Left cardiac atrium (tissue), 4 donors: ENCODE results near the gene ARL9. TPM values are rescaled to one million over a fixed set of nuclear protein-coding genes. Genes with fewer than 3 reads are reported as not detected.
"Not testable (repeated sequence)": the region's sequence is repeated elsewhere in the genome, so short reads cannot be mapped to it uniquely, and the experiment has no call there.

ENCODE experiments used
- ATAC-seq, 2 donors: fragments of 200-7000 bp; cut with Tn5 transposase; one replicate each; pipeline ENCODE4 v1.9.1; 2020; ENCODE audit warnings: mild to moderate bottlenecking in 2 of 2, moderate library complexity in 2 of 2
- DNase-seq: peaks from one replicate; pipeline ENCODE4 v3.0.0-alpha.2; 2020
- intact Hi-C, 2 donors: fragments of 100-400 bp; cut with DNase I; formaldehyde crosslinking; loops; one replicate each; pipeline versions ENCODE4 v1.14.1 to v1.15.1; 2022 to 2023
- long read RNA-seq: library from polyadenylated mRNA; unstranded; transcript quantifications from one replicate; pipeline ENCODE4 v2.0.0, GENCODE V29; 2021
- total RNA-seq, 2 donors: library from RNA; stranded (reverse); fragmentation: NEBNext Ultra II Directional; extraction: Animal tissue kit (Norgen Biotek cat#: 25700); gene quantifications; one replicate each; pipeline ENCODE4 v1.2.1, GENCODE V29; 2021
- donor health status: DM: no; HTN: yes; CAD: no.
- donor health status: DM: no; HTN: yes; CAD: no; lungs with severe emphysema.
- donor health status: DM: yes; HTN: yes; CAD: no.
- donor health status: Dilated cardiomyopathy.

Gene ARL9
- not detected for total RNA-seq
- long read RNA-seq, result 0 reads

DNA sequence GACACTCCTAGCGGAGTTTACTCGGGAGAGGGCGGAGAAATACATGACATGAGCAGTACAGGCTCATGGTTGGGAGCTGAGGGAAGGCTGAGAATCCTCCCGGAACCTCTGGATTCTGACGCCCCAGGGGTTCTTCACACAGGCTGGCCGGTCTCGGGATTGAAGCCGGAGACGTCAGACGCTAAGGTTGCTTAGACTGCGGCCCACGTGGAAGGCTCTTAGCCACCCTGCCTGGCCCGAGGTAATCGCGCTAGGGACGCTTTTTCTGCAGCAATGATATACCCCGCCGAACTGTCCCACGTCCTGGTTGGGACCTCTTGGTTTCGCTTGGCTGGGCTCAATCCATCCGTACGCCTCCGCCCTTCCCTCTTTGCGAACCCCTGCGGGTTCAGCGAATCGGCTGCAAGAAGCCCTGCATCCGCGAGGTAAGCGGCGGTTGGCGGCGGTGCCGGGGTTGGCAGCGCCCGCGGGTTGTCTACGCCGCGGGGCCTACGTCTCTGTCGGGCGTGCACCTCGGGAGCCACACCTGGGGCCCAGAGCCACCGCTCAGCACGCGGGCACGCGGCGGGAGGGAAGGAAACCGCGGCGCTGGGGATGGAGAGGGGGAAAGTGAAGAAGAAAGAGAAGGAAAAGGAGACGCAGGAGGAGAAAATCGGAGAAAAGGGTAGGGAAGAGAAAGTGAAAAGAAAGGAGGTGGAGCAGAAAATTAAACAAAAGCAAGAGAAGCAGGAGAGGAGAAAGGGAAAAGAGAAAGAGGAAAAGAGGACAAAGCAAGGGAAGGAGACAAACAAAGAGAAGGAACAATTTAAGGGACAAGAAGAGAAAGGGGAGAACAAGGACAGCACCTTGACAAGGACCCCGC is at the start of gene ARL9:
Gene ARL9 (plus strand): TSS at position 523 of the 862 bp plus-strand sequence. CDS start 72 bp downstream, at position 595.
- ATAC-seq (peak; percentile 78 to 90), DNase-seq (peak; percentile 50)
- intact Hi-C loops, result no loop called here

GRCh38 chr4:56460085-56460484 is 45.5 kb upstream of the ARL9 start:
- intact Hi-C loops, result no loop called here
- ATAC-seq (no peak), DNase-seq (no peak)

DNA sequence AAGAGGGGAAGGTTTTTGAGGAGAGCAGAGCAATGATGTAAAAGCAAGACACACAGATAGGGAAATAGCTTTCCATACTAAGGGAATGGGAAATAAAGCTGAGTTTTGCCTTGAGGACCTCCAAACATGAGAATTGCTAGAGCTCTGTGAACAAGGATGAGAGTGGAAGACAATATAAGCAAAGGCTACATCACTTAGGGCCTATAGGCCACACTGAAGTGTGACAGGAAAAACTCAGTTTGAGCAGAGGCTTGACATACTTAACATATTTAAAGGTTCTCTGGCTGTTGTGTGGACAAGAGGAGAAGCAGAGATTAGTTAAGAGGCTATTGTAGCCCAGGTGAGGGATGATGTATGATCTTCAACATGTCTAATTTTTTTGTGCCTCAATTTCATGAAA is 43.4 kb upstream of the ARL9 start:
- ATAC-seq (no peak), DNase-seq (no peak)
- intact Hi-C loops, result no loop called here

DNA sequence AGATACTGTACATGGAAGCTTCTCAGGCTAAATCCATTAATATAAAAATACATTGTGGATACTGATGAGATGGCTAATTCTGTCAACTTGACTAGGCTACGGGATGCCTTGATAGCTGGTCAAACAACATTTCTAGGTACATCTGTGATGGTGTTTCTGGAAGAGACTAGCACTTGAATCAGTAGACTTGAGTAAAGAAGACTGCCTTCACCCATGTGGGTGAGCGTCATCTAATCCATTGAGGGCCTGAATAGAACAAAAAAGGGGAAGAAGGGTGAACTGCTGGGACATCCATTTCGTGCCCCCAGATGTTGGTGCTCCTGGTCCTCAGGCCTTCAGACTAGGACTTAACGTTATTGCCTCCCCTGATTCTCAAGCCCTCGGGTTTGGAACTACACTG is 41.9 kb upstream of the ARL9 start:
- intact Hi-C loops, result no loop called here
- DNase-seq (no peak), ATAC-seq (no peak)

DNA sequence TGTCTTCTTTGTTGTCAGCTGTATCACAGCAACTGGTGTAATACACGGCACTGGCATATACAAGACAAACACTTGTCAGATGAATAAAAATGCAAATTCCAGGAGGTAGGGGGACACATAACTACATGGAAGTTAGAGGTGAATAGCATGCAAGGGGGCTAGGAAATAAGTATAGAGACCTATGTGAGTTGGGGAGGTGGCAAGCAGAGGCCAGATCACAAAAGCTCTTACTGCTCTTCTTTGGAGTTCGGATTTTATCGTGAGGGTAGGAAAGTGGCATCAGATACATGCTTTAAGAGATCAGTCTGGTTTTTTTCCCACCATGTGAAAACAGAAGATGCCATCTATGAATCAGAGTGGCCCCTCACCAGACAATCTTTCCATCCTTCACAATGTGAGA is 41.0 kb upstream of the ARL9 start:
- no peak for ATAC-seq
- DNase-seq, result no peak
- intact Hi-C loops, result no loop called here

GRCh38 chr4:56465599-56466295 is 39.8 kb upstream of the ARL9 start:
- ATAC-seq, result no peak
- intact Hi-C loops, result no loop called here
- no peak for DNase-seq

- DNase-seq, intact Hi-C loops: not testable (repeated sequence)
- ATAC-seq, result peak in 1 of 2 donors; percentile 71
Observed at GRCh38 chr4:56466296-56466761, 39.3 kb upstream of the ARL9 start.

GRCh38 chr4:56466910-56467283 is 38.7 kb upstream of the ARL9 start:
- DNase-seq, result no peak
- intact Hi-C loops, result no loop called here
- no peak for ATAC-seq

DNA sequence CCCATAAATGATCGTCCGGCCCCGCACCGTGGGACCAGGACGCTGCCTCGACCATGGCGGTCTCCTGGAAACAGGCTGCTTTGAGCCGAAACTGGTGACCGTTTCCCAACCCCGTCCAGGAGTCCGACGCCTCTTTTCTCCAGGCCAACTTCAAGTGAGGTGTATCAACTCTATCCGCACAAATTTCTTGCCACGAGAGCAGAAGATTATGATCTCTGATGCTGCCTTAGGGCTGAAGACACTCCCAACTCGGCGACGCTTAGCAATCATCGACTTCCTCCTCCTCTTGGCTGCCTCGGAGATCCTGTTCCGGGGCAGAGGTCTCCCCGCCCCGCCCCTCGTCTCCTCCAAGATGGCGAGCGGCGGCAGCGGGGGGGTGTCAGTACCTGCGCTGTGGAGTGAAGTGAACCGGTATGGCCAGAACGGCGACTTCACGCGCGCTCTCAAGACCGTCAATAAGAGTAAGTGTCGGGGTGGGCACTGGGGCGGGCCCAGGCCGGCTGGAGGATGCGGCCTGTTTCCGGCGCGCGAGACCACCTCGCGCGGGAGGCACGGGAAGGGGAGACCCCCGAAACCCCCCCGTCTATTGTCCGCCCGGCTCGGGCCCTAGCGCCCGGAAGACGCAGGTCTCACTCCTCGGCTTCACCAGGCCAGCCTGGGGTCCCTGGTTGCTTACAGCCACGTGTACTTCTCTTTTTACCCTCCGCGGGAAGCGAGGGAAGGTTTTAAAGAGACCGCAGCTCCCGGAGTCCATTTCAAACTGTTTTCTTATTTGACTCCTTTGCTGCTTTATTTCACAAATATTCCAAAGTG is 38.1 kb upstream of the ARL9 start, which contains the start of gene SRP72:
Gene SRP72 (plus strand): TSS at position 334 of the 813 bp plus-strand sequence. CDS start 19 bp downstream, at position 353.
- ATAC-seq, result peak; percentile 99
- DNase-seq, result peak; percentile 92
- intact Hi-C loops, result no loop called here

DNA sequence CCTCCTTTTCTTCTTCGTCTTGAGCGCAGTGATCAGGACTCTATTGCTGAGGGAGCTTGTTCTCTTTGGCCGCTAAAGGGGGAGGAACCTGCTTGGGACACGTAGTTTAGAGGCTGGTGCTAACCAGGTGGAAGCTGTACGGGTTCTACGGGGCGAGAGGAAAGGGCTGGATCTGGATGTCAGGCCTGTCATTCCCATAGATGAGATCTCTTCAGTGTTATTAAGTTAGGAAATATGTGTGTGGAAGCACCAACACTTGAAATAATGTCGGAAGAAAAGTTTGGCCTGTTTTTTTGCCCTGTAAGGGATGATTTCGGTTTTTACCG is 37.5 kb upstream of the ARL9 start:
- ATAC-seq (peak; percentile 58 to 74), DNase-seq (no peak)
- intact Hi-C loops, result no loop called here

DNA sequence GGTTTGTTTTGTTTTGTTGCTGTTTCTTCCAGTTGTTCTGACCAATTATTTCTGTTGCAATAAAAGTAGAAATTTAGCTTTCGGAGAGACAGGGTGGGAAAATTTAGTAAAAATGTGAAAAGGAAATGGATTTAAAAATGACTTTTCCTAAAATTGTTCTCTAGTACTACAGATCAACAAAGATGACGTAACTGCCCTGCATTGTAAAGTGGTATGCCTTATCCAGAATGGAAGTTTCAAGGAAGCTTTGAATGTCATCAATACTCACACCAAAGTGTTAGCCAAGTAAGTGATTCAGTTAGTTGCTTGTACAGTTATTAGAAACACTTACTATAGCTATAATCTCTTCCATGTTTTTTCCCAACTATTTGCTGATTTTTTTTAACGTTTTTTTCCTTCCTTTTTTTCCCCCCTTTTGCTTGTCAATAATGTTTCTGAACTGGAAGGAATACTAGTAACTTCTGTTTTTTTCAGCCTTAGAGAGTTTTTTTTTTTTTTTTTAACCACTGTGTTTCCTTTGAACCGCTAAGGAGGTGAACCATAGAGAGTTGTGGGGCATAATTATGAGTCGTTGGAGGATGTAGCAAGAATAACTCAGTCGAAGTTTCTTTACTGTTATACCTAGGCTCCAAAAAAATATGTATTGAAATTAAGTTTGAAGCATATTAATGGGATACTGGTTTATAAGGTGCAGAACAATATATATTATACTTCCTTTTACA is 35.9 kb upstream of the ARL9 start:
- no peak for DNase-seq
- intact Hi-C loops, result no loop called here
- no peak for ATAC-seq

DNA sequence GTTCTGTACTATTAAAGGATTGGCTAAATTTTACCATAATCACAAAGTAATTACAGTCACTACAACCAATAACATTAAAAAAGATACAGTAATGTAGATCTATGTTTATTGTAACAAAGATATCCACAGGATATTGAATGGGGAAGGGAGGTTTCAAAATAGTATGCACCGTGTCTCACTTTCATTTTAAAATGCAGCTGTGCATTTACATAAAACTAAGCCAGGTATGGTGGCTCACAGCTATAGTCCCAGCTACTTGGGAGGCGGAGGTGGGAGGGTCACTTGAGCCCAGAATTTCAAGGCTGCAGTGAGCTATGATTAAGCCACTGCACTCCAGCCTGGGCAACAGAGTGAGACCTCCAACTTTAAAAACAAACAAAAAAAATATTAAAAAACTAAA is 29.7 kb upstream of the ARL9 start:
- ATAC-seq (no peak), DNase-seq (no peak)
- intact Hi-C loops, result no loop called here

- intact Hi-C loops, result no loop called here
- no peak for DNase-seq
- no peak for ATAC-seq
Observed at GRCh38 chr4:56477192-56477702, 28.3 kb upstream of the ARL9 start.

DNA sequence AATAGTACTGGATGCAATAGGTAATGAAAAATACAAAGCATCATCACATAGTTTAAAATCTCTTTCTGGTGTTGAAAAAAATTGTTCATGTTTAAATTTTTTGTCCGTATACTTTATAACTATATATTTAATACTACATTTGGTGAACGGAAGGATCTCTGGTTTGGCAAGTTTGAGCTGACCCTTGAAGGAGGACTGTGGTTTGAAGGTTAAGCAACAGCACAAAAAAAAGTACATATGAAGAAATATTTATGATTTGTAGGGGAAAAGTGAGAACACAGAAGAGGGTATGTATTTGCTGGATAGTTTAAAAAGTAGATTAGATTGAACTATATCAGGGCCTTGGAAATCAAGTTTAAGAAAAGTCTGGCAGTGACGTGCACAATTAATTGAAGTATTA is 24.9 kb upstream of the ARL9 start:
- ATAC-seq, result no peak
- intact Hi-C loops, result no loop called here
- no peak for DNase-seq

DNA sequence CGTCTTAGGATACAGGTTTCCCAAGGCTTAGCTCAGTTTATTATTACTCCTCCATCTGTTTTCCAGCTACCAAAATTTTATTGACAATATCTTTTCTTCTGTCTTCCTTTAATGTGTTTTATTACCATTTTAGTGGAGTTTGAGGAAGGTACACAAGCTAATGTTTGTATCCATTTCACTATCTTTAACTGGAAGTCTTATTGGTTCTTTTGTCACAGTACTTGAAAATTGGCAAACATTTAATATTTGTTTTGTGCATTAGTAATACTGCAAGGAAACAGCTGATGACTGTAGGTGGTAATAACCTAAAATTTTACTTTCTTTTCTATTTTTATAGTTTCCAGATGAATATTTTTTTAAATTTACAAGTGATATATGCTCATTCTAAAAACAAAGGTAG is 9.3 kb upstream of the ARL9 start:
- ATAC-seq (no peak), DNase-seq (no peak)
- intact Hi-C loops, result no loop called here

- intact Hi-C loops, result no loop called here
- no peak for ATAC-seq
- no peak for DNase-seq
Observed at GRCh38 chr4:56511098-56511497, 5.5 kb downstream of the ARL9 start.

- DNase-seq (no peak), ATAC-seq (peak in 1 of 2 donors; percentile 23)
- intact Hi-C loops, result no loop called here
Observed at GRCh38 chr4:56512166-56512565, 6.6 kb downstream of the ARL9 start.

DNA sequence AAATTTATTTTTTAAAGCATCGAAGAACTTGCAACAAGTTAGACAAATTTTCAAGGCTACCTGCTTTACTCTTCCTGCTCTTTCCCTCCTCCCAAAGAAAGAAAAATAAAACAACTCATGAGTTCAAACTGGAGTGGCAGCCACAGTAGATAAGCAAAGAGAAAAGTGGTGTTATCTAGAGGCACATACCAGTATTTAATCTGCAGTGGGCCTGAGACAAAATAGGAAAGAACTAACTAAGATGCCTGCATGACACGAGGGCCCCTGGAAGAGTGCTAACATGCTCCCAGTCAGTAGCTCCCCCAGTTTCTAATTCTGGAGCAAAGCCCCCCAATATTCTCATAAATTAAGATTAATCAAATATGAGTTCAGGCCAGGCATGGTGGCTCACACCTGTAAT is 7.9 kb downstream of the ARL9 start:
- no peak for DNase-seq
- intact Hi-C loops, result no loop called here
- no peak for ATAC-seq
